Stimulated activated memory B cell treated with anti-CD40 and anti-IgM and Interleukin-4, amounts not matched to agents 10 μg/mL and 1 μg/mL and 100 μg/mL, for 72 hours (primary cell): ENCODE measurements around the gene FLT1.

ENCODE experiments used
- ATAC-seq: fragments of 150-1000 bp; cut with Tn5 transposase; 2 replicates; pipeline ENCODE4 v1.10.0; 2021
- H3K27ac Mint-ChIP-seq: one replicate; pipeline ENCODE4 v1.8.0; 2022; ENCODE audit warnings: mild to moderate bottlenecking, mixed read lengths
- H3K27me3 Mint-ChIP-seq: one replicate; pipeline ENCODE4 v1.8.0; 2022; ENCODE audit warnings: mixed read lengths
- H3K36me3 Mint-ChIP-seq: one replicate; pipeline ENCODE4 v1.8.0; 2022; ENCODE audit warnings: mixed read lengths
- H3K4me1 Mint-ChIP-seq: one replicate; pipeline ENCODE4 v1.8.0; 2022; ENCODE audit warnings: mixed read lengths
- H3K4me3 Mint-ChIP-seq: one replicate; pipeline ENCODE4 v1.8.0; 2022; ENCODE audit warnings: mild to moderate bottlenecking, moderate library complexity, mixed read lengths
- H3K9me3 Mint-ChIP-seq: one replicate; pipeline ENCODE4 v1.8.0; 2022; ENCODE audit warnings: mixed read lengths

Gene FLT1

DNA sequence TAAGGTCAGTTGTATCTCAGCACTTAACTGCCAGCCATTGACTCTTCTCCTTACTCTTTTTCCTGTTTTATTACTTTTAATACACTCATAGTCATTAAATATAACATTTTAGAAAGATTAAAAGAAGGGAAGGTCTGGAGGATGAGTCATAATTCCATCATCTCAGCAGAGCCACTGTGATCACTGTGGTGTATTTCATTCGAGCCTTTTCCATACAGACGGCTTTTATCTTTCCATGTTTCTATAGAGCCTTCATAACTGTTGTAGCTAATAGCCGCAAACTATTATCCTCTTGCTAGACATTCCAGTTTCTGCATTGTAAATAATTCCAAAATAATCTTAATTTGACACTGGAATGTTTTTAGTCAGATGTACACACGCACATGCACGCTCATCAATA, 4.7 kb upstream of the FLT1 start:
- H3K4me3 Mint-ChIP-seq, result no peak overlapping the region
- H3K36me3 Mint-ChIP-seq, result no peaks in the 10 kb centered on the region
- peaks cover 12% of the 10 kb centered on the region for H3K4me1 Mint-ChIP-seq
- H3K9me3 Mint-ChIP-seq, result peaks cover 5% of the 10 kb centered on the region
- peaks cover 49% of the 10 kb centered on the region for H3K27me3 Mint-ChIP-seq
- H3K27ac Mint-ChIP-seq, result no peak overlapping the region
- no peak for ATAC-seq

DNA sequence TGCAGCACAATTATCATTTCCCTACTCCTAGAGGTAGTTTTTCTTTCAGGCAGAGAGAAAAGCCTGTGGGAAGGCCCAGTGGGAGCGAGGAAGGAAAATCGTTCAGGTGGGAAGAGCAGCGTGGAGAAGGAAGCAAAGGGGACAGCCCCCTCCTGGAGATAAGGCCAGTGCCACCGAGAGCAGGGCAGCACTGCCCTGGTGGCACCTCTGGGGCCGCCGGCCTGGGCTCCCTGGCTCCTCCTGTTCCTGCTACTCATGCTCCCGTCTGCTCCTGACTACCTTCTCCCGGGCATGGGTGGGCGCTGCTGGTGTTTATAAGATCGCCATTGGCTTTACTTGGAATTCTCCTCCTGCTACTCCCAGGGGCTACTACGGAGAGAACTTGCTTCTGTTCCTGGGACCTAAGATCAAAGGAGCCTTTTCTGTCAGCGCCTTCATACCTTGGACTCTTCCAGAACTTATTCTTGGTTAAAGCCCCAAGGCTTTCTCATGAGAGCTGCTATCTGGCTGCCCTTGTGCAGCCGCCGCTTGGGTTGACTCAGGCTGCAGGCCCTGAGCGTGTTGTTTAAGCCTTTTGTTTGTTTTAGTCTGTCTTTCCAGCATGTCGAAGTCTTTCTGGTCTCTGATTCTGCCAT, 3.7 kb upstream of the FLT1 start:
- ATAC-seq, result no peak
- Mint-ChIP-seq H3K36me3 (no peaks in the 10 kb centered on the region), H3K27ac (no peak overlapping the region), H3K27me3 (peaks cover 48% of the 10 kb centered on the region), H3K4me3 (no peak overlapping the region), H3K9me3 (peaks cover 5% of the 10 kb centered on the region), H3K4me1 (peaks cover 15% of the 10 kb centered on the region)

- Mint-ChIP-seq H3K4me1 (peaks cover 17% of the 10 kb centered on the region), H3K27me3 (peaks cover 60% of the 10 kb centered on the region), H3K36me3 (no peaks in the 10 kb centered on the region), H3K4me3 (no peak overlapping the region), H3K27ac (no peak overlapping the region), H3K9me3 (peaks cover 5% of the 10 kb centered on the region)
- ATAC-seq, result no peak
Observed at GRCh38 chr13:28497143-28497876, 2.4 kb upstream of the FLT1 start.

DNA sequence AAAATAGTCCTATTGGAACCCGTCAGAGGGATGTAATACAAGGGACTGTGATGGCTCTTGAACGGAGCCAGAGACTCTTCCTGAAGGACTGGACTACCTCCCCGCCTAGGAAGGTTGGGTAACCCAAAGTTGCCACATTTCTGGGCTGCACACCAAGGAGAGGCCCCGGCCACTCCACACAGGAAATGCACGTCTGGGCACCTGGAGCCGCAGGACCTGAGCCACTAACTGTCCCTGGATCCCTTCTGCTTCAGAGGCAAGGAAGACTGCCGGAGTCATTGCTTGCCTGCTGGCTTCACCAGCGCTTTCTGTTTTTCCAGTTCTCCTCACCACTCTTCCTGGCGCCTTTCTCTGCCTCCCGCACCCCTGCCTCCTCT, 1.2 kb upstream of the FLT1 start:
- Mint-ChIP-seq H3K27ac (no peak overlapping the region), H3K36me3 (no peaks in the 10 kb centered on the region), H3K4me3 (peak overlapping the region; percentile 21), H3K9me3 (peaks cover 5% of the 10 kb centered on the region), H3K4me1 (peaks cover 17% of the 10 kb centered on the region), H3K27me3 (peaks cover 59% of the 10 kb centered on the region)
- ATAC-seq, result no peak

- peaks cover 17% of the 10 kb centered on the region for H3K4me1 Mint-ChIP-seq
- H3K36me3 Mint-ChIP-seq, result no peaks in the 10 kb centered on the region
- H3K9me3 Mint-ChIP-seq, result peaks cover 5% of the 10 kb centered on the region
- H3K27ac Mint-ChIP-seq, result no peak overlapping the region
- H3K4me3 Mint-ChIP-seq, result peak overlapping the region; percentile 61
- ATAC-seq, result no peak
- peaks cover 63% of the 10 kb centered on the region for H3K27me3 Mint-ChIP-seq
Observed at GRCh38 chr13:28495538-28496187, 735 bp upstream of the FLT1 start.

- Mint-ChIP-seq H3K27me3 (peaks cover 63% of the 10 kb centered on the region), H3K4me1 (peaks cover 17% of the 10 kb centered on the region), H3K9me3 (no peaks in the 10 kb centered on the region), H3K4me3 (peak overlapping the region; percentile 72), H3K36me3 (no peaks in the 10 kb centered on the region), H3K27ac (no peak overlapping the region)
- no peak for ATAC-seq
Observed at GRCh38 chr13:28494504-28494777, 487 bp downstream of the FLT1 start.

DNA sequence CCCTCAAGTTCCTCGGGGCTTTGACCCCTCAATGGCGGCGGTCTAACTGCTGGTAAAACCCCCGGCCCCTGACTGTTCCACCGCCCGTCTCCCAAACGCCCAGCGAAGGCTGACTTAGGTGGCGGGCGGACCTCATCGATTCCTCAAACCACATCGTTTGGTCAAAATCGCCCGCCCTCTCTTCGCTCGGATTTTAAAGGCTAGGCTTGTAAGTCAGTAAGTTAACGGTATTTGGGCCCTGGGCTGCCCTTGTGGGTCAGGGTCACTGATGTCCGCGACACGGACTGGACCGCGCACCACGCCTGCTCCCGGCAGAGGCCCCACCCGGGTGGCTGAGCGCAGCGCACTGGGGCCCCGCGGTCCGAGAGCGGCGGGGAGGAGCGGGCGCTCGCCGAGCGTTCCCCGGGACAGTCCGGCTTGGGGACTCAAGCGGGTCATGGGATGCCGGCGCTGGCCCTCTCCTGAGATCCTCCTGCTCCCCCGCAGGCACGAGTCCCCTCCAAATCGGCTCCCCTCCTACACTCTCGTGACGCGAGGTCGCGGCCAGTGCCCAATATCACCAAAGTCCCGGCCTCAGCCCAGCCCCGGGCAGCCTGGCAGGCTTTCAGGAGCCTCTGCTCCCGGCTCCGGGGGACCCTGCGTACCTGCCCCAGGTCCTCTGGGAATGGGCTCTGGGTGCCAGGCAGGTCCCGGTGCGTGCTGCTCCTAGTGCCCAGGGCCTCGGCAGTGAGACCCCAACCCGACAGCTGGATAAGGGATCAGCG, 1.0 kb downstream of the FLT1 start:
- peak; percentile 40 for ATAC-seq
- no peaks in the 10 kb centered on the region for H3K9me3 Mint-ChIP-seq
- peaks cover 69% of the 10 kb centered on the region for H3K27me3 Mint-ChIP-seq
- no peak overlapping the region for H3K27ac Mint-ChIP-seq
- no peaks in the 10 kb centered on the region for H3K36me3 Mint-ChIP-seq
- H3K4me3 Mint-ChIP-seq, result peak overlapping the region; percentile 72
- H3K4me1 Mint-ChIP-seq, result peaks cover 17% of the 10 kb centered on the region

DNA sequence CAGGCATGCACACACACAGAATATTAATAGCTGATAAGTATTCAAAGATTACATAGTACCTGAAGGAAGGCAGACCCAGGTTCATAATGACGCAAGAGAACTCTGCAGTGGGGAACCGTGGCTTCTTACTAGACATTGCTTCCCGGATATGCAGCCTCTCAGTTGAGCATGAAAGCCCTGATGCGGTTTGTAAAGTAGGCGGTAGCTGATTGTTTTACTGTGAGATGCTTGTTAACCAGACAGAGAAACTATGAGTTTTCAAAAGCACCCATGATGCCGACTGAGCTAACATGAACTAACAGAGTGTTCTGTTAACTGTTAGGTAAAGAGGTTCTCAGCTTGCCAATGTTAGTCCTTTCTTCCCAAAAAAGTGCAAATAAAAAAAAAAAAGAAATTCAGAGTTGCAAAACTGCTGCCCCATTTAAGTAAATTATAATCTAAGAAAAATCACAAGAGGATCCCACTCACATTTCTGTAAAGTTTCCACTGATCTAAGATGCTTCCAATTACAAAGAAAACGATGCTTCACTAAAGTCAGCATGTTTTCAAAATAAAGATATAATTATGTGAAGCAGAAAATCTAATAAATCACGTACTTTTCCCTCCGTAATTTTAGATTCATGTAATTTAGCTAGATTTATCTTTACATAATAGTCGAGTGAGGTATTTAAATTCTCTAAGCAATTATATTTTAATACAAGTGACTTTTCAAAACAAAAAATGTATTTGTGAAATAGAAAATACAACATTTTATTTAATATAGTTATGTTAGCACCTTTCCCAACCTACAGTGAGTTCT, 2.2 kb downstream of the FLT1 start:
- Mint-ChIP-seq H3K4me1 (peaks cover 25% of the 10 kb centered on the region), H3K27ac (no peak overlapping the region), H3K4me3 (no peak overlapping the region), H3K36me3 (no peaks in the 10 kb centered on the region), H3K9me3 (no peaks in the 10 kb centered on the region), H3K27me3 (peaks cover 80% of the 10 kb centered on the region)
- no peak for ATAC-seq

DNA sequence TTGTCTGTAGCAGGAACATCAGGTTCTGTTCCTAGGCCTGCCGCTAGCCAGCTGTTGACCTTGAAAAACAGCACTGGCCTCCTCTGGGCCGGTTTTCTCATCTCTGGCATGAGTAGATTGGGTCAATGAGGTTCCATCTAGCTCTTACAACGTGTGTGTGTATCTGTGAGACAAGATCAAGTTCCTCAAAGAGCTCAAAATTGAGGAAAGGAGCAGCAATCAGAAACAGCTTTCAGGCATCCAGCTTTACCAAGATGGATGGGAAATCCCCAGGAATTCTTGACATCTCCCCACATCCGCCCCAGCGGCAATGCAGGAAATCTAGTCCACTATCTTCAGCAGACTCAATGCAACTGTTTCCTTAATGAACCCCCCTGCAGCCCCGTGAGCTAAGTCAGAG, 4.9 kb downstream of the FLT1 start:
- Mint-ChIP-seq H3K27ac (no peak overlapping the region), H3K27me3 (peaks cover 64% of the 10 kb centered on the region), H3K4me3 (no peak overlapping the region), H3K9me3 (no peaks in the 10 kb centered on the region), H3K4me1 (peaks cover 13% of the 10 kb centered on the region), H3K36me3 (no peaks in the 10 kb centered on the region)
- ATAC-seq, result no peak

DNA sequence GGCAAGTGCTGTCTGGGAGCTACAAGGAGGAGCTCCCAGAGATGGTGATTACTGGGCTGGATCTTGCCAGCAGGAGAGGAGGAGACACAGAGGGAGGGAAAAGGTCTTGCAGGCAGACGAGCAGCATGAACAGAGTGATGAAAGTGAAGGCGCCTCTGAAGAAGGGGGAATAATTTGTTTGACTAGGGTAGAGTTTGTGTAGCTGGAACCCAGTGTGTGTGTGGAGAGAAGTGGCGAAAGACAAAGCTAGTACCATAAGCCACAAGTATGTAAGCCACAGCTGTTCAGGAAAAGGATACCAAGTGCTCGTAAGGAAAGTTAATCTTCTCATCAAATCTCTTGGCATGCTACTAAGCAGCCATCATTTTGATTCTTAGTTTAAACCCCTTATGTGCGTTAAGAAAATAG, 5.4 kb downstream of the FLT1 start:
- H3K4me1 Mint-ChIP-seq, result peaks cover 13% of the 10 kb centered on the region
- peaks cover 63% of the 10 kb centered on the region for H3K27me3 Mint-ChIP-seq
- H3K27ac Mint-ChIP-seq, result no peak overlapping the region
- no peaks in the 10 kb centered on the region for H3K9me3 Mint-ChIP-seq
- no peak overlapping the region for H3K4me3 Mint-ChIP-seq
- no peak for ATAC-seq
- no peaks in the 10 kb centered on the region for H3K36me3 Mint-ChIP-seq

GRCh38 chr13:28488376-28489005, 6.4 kb downstream of the FLT1 start:
- peaks cover 53% of the 10 kb centered on the region for H3K27me3 Mint-ChIP-seq
- H3K36me3 Mint-ChIP-seq, result no peaks in the 10 kb centered on the region
- no peak overlapping the region for H3K4me3 Mint-ChIP-seq
- H3K4me1 Mint-ChIP-seq, result peaks cover 9% of the 10 kb centered on the region
- ATAC-seq, result peak; percentile 47
- H3K27ac Mint-ChIP-seq, result no peak overlapping the region
- H3K9me3 Mint-ChIP-seq, result no peaks in the 10 kb centered on the region

GRCh38 chr13:28485996-28486543, 8.9 kb downstream of the FLT1 start:
- no peak overlapping the region for H3K27ac Mint-ChIP-seq
- H3K9me3 Mint-ChIP-seq, result no peaks in the 10 kb centered on the region
- H3K4me1 Mint-ChIP-seq, result peaks cover 8% of the 10 kb centered on the region
- no peak for ATAC-seq
- no peaks in the 10 kb centered on the region for H3K36me3 Mint-ChIP-seq
- H3K27me3 Mint-ChIP-seq, result peaks cover 47% of the 10 kb centered on the region
- no peak overlapping the region for H3K4me3 Mint-ChIP-seq

GRCh38 chr13:28485551-28485950, 9.4 kb downstream of the FLT1 start:
- peaks cover 47% of the 10 kb centered on the region for H3K27me3 Mint-ChIP-seq
- H3K36me3 Mint-ChIP-seq, result no peaks in the 10 kb centered on the region
- H3K4me3 Mint-ChIP-seq, result no peak overlapping the region
- no peak for ATAC-seq
- H3K9me3 Mint-ChIP-seq, result no peaks in the 10 kb centered on the region
- H3K4me1 Mint-ChIP-seq, result peaks cover 8% of the 10 kb centered on the region
- H3K27ac Mint-ChIP-seq, result no peak overlapping the region

DNA sequence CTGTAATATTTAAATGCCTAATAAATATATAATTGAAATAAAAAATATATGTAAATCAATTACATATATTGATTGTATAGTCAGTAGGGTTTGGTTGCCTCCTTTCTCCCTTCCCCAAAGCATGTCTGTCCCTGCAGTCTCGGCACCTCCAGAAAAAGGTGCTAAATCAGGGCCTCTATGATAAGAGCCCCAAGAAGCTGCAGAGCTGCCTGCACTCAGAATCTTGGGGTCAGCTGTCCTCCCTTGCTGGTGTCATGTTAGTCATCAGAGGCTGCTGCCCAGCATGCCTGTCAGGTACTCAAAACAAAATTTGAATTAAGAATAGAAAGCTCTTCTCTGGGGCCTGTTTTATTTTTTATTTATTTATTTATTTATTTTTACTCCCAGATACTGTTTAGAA, 9.8 kb downstream of the FLT1 start:
- Mint-ChIP-seq H3K27me3 (peaks cover 47% of the 10 kb centered on the region), H3K4me3 (no peak overlapping the region), H3K36me3 (no peaks in the 10 kb centered on the region), H3K4me1 (peaks cover 8% of the 10 kb centered on the region), H3K9me3 (no peaks in the 10 kb centered on the region), H3K27ac (no peak overlapping the region)
- no peak for ATAC-seq
